Measurements from ENCODE around the gene PAM.

GRCh38 chr5:102764381-102765004 is 9.4 kb downstream of the PAM start:
- TF ChIP-seq, protein P1, sequence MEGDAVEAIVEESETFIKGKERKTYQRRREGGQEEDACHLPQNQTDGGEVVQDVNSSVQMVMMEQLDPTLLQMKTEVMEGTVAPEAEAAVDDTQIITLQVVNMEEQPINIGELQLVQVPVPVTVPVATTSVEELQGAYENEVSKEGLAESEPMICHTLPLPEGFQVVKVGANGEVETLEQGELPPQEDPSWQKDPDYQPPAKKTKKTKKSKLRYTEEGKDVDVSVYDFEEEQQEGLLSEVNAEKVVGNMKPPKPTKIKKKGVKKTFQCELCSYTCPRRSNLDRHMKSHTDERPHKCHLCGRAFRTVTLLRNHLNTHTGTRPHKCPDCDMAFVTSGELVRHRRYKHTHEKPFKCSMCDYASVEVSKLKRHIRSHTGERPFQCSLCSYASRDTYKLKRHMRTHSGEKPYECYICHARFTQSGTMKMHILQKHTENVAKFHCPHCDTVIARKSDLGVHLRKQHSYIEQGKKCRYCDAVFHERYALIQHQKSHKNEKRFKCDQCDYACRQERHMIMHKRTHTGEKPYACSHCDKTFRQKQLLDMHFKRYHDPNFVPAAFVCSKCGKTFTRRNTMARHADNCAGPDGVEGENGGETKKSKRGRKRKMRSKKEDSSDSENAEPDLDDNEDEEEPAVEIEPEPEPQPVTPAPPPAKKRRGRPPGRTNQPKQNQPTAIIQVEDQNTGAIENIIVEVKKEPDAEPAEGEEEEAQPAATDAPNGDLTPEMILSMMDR (IDR thresholded peaks at IDR 0.05; ENCODE audit: extremely low read depth in 1 of 2, insufficient read depth in 1 of 2, low read depth in 1 of 2, low read length in 2 of 2) = no peak
- TF ChIP-seq POLR2A (IDR thresholded peaks at IDR 0.05; ENCODE audit: low read depth, low read length) = no peak
